Stimulated activated memory B cell treated with anti-CD40 and anti-IgM and Interleukin-4, amounts not matched to agents 10 μg/mL and 1 μg/mL and 100 μg/mL, for 72 hours (primary cell): Measurements from ENCODE around the gene CHRNA5.
"Not testable (repeated sequence)": the region's sequence is repeated elsewhere in the genome, so short reads cannot be mapped to it uniquely, and the experiment has no call there.

Source experiments
- ATAC-seq: fragments of 150-1000 bp; cut with Tn5 transposase; 2 replicates; pipeline ENCODE4 v1.10.0; 2021
- H3K27ac Mint-ChIP-seq: one replicate; pipeline ENCODE4 v1.8.0; 2022; ENCODE audit warnings: mild to moderate bottlenecking, mixed read lengths
- H3K27me3 Mint-ChIP-seq: one replicate; pipeline ENCODE4 v1.8.0; 2022; ENCODE audit warnings: mixed read lengths
- H3K36me3 Mint-ChIP-seq: one replicate; pipeline ENCODE4 v1.8.0; 2022; ENCODE audit warnings: mixed read lengths
- H3K4me1 Mint-ChIP-seq: one replicate; pipeline ENCODE4 v1.8.0; 2022; ENCODE audit warnings: mixed read lengths
- H3K4me3 Mint-ChIP-seq: one replicate; pipeline ENCODE4 v1.8.0; 2022; ENCODE audit warnings: mild to moderate bottlenecking, moderate library complexity, mixed read lengths
- H3K9me3 Mint-ChIP-seq: one replicate; pipeline ENCODE4 v1.8.0; 2022; ENCODE audit warnings: mixed read lengths

The CHRNA5 gene

GRCh38 chr15:78565097-78565950 lies at the start of gene CHRNA5:
CHRNA5 (plus strand) TSS chr15:78565520; CDS start chr15:78565720, 200 bp downstream.
- Mint-ChIP-seq H3K4me1 (peaks cover 20% of the 10 kb centered on the region), H3K9me3 (no peaks in the 10 kb centered on the region), H3K27me3 (peaks cover 49% of the 10 kb centered on the region), H3K36me3 (no peaks in the 10 kb centered on the region), H3K4me3 (peak within 1 kb of the TSS; percentile 97), H3K27ac (peak within 1 kb of the TSS; percentile 82)
- ATAC-seq, result peak; percentile 80

GRCh38 chr15:78520035-78520434 lies 45.3 kb upstream of the CHRNA5 start:
- not testable (repeated sequence) for H3K36me3 Mint-ChIP-seq, H3K27me3 Mint-ChIP-seq, H3K27ac Mint-ChIP-seq, ATAC-seq, H3K4me1 Mint-ChIP-seq, H3K9me3 Mint-ChIP-seq, H3K4me3 Mint-ChIP-seq

- Mint-ChIP-seq H3K4me1 (no peaks in the 10 kb centered on the region), H3K27ac (no peak overlapping the region), H3K36me3 (no peaks in the 10 kb centered on the region), H3K9me3 (peaks cover 3% of the 10 kb centered on the region), H3K4me3 (no peak overlapping the region), H3K27me3 (no peaks in the 10 kb centered on the region)
- ATAC-seq, result no peak
These were observed 41.1 kb upstream of the CHRNA5 start for GRCh38 chr15:78524230-78524629.

GRCh38 chr15:78527325-78527724 lies 38.0 kb upstream of the CHRNA5 start:
- Mint-ChIP-seq H3K4me1 (no peaks in the 10 kb centered on the region), H3K27ac (no peak overlapping the region), H3K36me3 (no peaks in the 10 kb centered on the region), H3K4me3 (no peak overlapping the region), H3K9me3 (peaks cover 3% of the 10 kb centered on the region), H3K27me3 (no peaks in the 10 kb centered on the region)
- ATAC-seq, result no peak

- Mint-ChIP-seq H3K27me3 (peaks cover 5% of the 10 kb centered on the region), H3K27ac (no peak overlapping the region), H3K4me3 (no peak overlapping the region), H3K4me1 (no peaks in the 10 kb centered on the region), H3K9me3 (no peaks in the 10 kb centered on the region), H3K36me3 (no peaks in the 10 kb centered on the region)
- no peak for ATAC-seq
These were observed 32.0 kb upstream of the CHRNA5 start for GRCh38 chr15:78533331-78533730.

GRCh38 chr15:78536134-78536533 lies 29.2 kb upstream of the CHRNA5 start:
- H3K9me3 Mint-ChIP-seq, result no peaks in the 10 kb centered on the region
- peaks cover 5% of the 10 kb centered on the region for H3K27me3 Mint-ChIP-seq
- peaks cover under 1% of the 10 kb centered on the region for H3K36me3 Mint-ChIP-seq
- ATAC-seq, result no peak
- H3K4me1 Mint-ChIP-seq, result peaks cover under 1% of the 10 kb centered on the region
- no peak overlapping the region for H3K27ac Mint-ChIP-seq
- H3K4me3 Mint-ChIP-seq, result no peak overlapping the region

- Mint-ChIP-seq H3K4me3 (no peak overlapping the region), H3K27ac (no peak overlapping the region), H3K36me3 (peaks cover 11% of the 10 kb centered on the region), H3K27me3 (peaks cover 5% of the 10 kb centered on the region), H3K9me3 (no peaks in the 10 kb centered on the region), H3K4me1 (peaks cover 13% of the 10 kb centered on the region)
- ATAC-seq, result no peak
These were observed 27.9 kb upstream of the CHRNA5 start for GRCh38 chr15:78537266-78537905.

GRCh38 chr15:78538358-78538757 lies 27.0 kb upstream of the CHRNA5 start:
- Mint-ChIP-seq H3K9me3 (no peaks in the 10 kb centered on the region), H3K36me3 (peaks cover 16% of the 10 kb centered on the region), H3K27me3 (peaks cover 5% of the 10 kb centered on the region), H3K4me3 (no peak overlapping the region), H3K4me1 (peaks cover 18% of the 10 kb centered on the region), H3K27ac (no peak overlapping the region)
- ATAC-seq, result no peak

- Mint-ChIP-seq H3K4me1 (peaks cover 18% of the 10 kb centered on the region), H3K36me3 (peaks cover 16% of the 10 kb centered on the region), H3K27ac (peak overlapping the region; percentile 95), H3K4me3 (peak overlapping the region; percentile 85)
- ATAC-seq, H3K9me3 Mint-ChIP-seq, H3K27me3 Mint-ChIP-seq: not testable (repeated sequence)
These were observed 25.7 kb upstream of the CHRNA5 start for GRCh38 chr15:78539464-78540140.

GRCh38 chr15:78540141-78540870 lies 25.0 kb upstream of the CHRNA5 start, which contains the start of gene PSMA4:
PSMA4 (plus strand) TSS chr15:78540444; CDS start chr15:78541928, 1,484 bp downstream.
- H3K9me3 Mint-ChIP-seq, result no peaks in the 10 kb centered on the region
- H3K27me3 Mint-ChIP-seq, result peaks cover 3% of the 10 kb centered on the region
- peak; percentile 95 for ATAC-seq
- peaks cover 16% of the 10 kb centered on the region for H3K36me3 Mint-ChIP-seq
- H3K4me1 Mint-ChIP-seq, result peaks cover 18% of the 10 kb centered on the region
- H3K27ac Mint-ChIP-seq, result peak within 1 kb of the TSS; percentile 95
- peak within 1 kb of the TSS; percentile 85 for H3K4me3 Mint-ChIP-seq

GRCh38 chr15:78540871-78541743 lies 24.2 kb upstream of the CHRNA5 start:
- no peak for ATAC-seq
- Mint-ChIP-seq H3K9me3 (no peaks in the 10 kb centered on the region), H3K4me1 (peaks cover 18% of the 10 kb centered on the region), H3K36me3 (peaks cover 22% of the 10 kb centered on the region), H3K4me3 (peak overlapping the region; percentile 85), H3K27me3 (no peaks in the 10 kb centered on the region), H3K27ac (peak overlapping the region; percentile 95)

GRCh38 chr15:78541744-78542034 lies 23.6 kb upstream of the CHRNA5 start:
- H3K27ac Mint-ChIP-seq, result peak overlapping the region; percentile 95
- ATAC-seq, result no peak
- H3K27me3 Mint-ChIP-seq, result no peaks in the 10 kb centered on the region
- H3K36me3 Mint-ChIP-seq, result peaks cover 28% of the 10 kb centered on the region
- H3K9me3 Mint-ChIP-seq, result no peaks in the 10 kb centered on the region
- peaks cover 18% of the 10 kb centered on the region for H3K4me1 Mint-ChIP-seq
- peak overlapping the region; percentile 85 for H3K4me3 Mint-ChIP-seq

- no peak for ATAC-seq
- Mint-ChIP-seq H3K9me3 (no peaks in the 10 kb centered on the region), H3K27ac (no peak overlapping the region), H3K4me1 (peaks cover 18% of the 10 kb centered on the region), H3K4me3 (peak overlapping the region; percentile 9), H3K27me3 (no peaks in the 10 kb centered on the region), H3K36me3 (peaks cover 30% of the 10 kb centered on the region)
These were observed 22.7 kb upstream of the CHRNA5 start for GRCh38 chr15:78542647-78543046.

- Mint-ChIP-seq H3K27ac (no peak overlapping the region), H3K27me3 (no peaks in the 10 kb centered on the region), H3K9me3 (no peaks in the 10 kb centered on the region), H3K4me3 (no peak overlapping the region), H3K4me1 (no peaks in the 10 kb centered on the region), H3K36me3 (peaks cover 35% of the 10 kb centered on the region)
- ATAC-seq, result no peak
These were observed 15.1 kb upstream of the CHRNA5 start for GRCh38 chr15:78550194-78550593.
